ENCODE measurements around the gene GRK5.
A peak's percentile ranks its signal among the peaks of the same experiment; 100 is the strongest.

Gene GRK5

DNA sequence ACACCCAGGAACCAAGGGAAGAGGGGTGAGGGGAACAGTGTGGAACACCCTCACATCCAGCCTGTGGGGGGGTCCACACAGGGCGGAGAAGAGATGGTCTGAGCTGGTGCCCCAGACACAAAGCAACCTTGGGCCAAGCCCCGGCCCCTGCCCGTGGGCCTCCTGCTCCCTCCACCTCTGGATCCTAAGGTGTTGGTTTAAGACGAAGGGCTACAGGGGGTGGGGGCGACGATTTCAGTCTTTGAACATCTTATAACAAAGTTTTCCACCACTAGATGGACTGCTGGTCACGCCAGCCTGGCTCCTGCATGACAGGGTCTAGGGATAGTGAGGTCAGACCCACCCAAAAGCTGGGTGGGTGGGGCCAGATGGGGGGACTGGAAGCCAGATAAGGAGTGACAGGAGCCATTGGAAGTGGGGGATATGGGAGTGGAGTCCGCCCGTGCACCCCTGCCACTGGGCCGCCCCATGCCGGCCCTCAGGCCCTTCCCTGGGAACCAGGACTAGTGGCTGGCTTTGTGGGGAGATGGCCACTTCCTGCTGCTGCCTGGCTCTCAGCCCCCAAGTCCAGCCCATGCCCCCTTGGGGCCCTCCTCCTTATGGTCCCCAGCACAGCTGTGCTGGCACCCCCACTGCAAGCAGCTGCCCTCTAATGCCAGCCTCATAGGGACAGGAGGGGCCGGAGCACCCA is 236.7 kb downstream of the GRK5 start:
- no peak for DNase-seq (ENCODE audit: low read depth in 2 of 2)

DNA sequence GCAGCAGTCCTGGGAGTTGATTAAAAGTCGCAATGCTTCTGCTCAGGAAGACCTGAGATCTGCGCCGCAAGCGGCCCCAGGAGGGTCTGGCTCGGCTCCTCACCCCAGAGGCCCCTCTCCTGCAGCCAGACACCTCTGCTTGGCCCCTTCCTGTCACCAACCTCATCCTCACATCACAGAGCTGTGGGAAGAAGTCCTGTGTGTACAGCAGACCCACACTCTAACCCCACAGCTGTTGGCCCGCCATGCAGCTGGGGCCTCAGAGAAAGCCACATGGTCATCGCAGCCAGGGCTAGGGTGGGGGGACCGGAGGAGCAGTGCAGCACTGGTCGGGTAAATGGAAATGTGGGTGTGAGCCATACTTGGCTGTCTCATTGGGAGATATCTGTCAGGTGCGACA is 237.5 kb downstream of the GRK5 start:
- DNase-seq (ENCODE audit: low read depth in 2 of 2) = no peak

DNA sequence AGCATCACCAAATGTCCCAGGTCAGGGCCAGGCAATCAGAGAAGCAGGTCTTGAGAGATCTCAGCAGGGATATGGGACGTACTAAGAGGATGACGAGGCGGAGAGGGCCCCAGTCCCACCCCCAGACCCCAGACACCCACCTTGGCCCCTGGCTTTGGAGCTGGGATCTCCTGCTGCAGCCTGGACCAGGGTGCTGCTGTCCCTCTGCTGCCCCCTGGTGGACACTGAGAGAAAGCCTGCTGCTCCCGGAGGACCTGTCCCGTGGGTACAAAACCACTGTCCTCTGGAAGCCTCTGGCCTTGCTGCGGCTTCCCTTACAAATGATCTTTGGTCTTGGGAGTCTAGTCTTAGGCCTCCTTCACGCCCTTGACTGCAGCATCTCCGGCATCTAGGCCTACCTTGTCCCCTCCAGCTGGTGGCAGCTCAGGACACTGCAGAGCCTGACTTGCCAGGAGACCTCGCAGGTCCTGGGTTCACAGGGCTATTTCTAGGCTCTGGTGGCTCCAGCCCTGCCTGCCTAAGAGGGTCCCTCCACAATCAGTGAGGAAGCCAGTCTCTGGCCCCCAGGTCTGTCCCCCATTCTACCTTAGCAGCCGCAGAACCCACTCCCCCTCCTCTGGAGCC is 238.1 kb downstream of the GRK5 start:
- DNase-seq (ENCODE audit: low read depth in 2 of 2) = peak; percentile 80 to 86

DNA sequence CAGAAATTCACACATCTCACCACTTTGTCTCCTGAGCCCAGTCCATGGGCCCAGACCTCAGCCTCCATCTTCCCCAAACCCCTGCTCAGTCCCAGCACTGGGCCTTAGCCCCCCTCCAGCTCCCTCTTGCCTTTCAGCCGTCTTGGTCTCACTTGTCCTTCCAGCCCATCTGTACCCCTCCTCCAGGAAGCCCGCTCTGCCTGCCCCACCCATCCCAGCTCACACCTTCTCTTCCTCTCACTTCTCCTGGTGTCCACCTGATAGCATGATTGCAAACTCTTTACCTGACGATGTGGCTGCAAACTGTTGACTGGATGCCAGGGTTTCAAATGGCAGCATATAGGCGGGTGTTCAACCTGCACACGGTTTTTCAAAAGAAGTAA is 238.6 kb downstream of the GRK5 start:
- DNase-seq (ENCODE audit: low read depth in 2 of 2) = no peak

DNA sequence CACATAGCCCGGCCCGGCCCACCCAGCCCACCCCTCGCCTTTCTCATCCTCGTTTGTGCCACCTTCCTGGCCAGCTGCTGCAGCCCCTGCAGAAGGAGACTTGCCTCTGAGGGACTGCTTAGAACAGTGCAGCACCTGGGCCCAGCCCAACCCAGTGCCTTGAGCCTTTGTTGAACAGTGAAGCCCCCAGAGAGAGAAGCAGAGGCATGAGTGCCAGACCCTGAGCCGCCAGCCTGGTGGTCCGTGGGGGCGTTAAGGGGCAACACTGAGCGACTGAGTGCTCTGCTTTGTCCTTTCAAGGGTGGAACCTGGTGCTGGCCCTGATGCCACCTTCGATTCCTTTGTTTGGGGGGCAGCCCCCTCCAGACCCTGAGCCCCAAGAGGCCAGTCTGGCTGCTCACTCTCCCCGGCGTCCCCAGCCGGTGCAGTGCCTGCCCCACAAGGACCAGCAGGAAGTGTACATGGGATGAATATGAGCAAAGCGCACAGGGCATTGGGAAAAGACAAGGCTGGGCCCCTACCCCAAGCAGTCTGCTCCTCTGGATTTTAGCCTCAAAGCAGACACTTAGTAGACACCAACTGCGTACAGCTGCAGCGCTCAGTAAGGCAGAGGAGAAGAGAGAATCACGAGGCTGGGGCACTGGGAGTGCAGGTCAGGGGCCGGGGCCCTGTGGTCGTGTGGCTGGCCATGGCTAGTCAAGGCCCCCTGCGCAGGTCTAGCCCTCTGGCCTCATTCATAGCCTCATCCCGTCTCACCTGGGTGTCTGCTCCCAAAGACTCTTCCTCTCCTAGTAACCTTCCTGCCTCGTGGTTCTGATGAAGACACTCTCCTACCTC is 239.3 kb downstream of the GRK5 start:
- DNase-seq (ENCODE audit: low read depth in 2 of 2) = no peak

DNA sequence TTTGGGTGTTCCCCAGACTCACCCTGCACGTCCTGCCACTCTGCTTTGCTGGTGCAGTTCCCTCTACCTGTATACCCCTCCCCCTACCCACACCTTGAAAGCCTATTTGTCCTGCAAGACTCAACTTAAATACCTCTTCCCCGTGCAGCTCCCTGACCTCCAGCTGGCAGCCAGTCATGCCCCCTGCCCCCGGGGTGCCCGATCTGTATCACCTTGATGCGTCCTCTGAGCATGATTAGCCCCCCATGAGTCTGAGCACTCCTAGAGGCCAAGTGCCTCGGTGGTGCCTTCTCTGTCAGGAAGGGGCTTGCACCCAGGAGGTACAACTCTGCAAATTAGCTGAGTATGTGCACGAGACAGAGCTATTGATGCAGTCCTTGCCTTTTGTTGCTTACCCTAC is 240.1 kb downstream of the GRK5 start:
- no peak for DNase-seq (ENCODE audit: low read depth in 2 of 2)

DNA sequence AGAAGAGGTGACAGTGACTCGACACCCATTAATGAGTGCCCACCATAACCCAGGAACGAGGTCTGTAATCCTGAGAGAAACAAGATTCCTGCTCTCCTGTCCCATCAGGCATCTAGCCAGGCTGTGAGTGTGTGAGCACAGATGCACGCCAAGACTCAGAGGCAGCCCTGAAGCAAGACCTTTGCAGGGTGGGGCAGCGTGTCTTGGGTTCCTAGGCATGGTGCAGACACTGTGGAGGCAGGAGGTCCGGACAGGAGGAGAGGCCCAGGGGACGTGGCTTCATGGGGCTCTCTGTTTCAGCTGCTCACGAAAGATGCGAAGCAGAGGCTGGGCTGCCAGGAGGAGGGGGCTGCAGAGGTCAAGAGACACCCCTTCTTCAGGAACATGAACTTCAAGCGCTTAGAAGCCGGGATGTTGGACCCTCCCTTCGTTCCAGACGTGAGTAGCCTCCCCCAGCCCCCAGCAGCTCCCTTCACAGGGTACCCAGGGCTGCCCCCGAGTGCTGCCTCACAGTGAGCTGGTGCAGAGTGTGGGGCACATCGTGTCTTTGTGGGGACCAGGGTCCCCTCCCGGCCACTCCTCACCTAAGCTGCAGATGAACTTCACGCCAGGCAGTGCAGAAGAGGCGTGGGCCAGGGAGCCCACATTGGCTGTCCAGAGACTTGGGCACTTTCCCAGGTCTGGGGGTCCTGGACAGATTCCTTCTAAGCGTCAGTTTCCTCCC is 240.6 kb downstream of the GRK5 start:
- no peak for DNase-seq (ENCODE audit: low read depth in 2 of 2)

DNA sequence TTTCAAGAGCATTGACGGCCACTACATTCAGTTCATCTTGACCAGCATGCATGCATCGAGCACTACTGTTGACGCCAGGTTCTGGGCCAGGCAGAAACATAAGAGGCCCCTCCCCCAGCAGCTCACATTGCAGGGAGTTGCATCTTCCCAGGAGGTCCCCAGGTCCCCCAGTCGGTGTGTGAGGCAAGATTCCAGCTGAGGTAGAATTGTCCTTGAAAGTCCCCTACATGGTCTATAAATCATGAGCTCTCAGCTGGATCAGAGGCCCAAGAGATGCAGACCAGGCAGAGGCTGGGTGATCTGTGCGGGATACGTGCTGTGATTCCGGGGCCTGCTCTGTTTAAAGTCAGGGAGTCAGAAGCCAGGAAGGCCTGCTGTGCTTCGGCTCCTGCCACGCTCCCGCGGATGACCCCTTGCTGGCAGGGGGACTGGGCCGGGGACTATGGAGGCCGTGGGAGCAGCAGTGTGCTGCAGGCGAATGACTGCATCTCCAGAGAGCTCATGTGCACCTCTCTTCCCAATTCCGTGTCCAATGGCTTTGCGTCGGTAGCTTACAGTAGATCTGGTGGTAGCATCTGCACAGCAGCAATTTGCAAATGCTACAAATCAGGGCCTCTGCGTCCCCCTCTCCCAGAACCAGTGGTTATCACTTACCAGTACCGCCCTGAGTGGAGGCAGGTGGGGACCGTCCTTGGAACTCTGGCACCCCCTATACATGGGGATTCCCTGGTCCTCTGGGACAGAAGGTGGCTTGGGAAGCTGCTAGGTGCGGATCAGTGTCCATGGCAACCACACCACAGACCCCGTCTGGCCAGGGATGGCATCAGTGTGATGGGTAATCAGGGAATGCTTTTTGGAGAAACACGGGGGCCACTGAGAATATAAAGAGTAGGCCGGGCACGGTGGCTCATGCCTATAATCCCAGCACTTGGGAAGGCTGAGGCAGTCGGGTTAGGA is 241.5 kb downstream of the GRK5 start:
- no peak for DNase-seq (ENCODE audit: low read depth in 2 of 2)

DNA sequence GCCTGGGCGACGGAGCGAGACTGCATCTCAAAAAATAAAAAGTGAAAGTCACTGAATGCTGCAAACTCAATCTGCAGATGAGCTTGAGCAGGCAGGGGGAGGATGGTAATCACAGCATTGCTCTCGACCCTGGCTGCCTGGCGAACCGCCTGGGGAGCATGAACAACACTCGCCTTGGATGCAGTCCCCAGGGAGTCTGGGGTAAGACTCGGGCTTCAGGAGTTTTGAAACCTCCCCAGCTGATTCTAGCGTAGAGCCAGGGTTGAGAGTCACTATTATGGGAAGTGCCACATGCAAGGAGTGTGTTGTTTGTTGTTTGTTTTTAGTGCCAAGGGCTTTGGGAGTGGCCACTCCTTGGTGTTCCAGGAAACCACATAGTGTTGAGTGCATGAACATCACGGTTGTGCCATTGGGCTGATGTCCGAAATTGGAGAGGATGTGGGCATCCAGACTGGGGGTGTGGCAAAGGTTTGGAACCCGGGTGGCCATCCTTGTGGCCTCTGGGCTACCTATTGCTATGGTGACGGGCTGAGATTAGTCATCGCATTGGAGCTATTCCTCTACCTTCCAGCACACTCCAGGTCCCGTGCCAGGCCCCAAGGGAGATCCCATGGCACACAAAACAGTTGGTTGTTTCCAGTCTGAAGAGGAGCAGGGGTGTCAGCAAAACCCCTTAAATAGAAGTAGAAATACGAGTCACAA is 242.5 kb downstream of the GRK5 start:
- no peak for DNase-seq (ENCODE audit: low read depth in 2 of 2)

DNA sequence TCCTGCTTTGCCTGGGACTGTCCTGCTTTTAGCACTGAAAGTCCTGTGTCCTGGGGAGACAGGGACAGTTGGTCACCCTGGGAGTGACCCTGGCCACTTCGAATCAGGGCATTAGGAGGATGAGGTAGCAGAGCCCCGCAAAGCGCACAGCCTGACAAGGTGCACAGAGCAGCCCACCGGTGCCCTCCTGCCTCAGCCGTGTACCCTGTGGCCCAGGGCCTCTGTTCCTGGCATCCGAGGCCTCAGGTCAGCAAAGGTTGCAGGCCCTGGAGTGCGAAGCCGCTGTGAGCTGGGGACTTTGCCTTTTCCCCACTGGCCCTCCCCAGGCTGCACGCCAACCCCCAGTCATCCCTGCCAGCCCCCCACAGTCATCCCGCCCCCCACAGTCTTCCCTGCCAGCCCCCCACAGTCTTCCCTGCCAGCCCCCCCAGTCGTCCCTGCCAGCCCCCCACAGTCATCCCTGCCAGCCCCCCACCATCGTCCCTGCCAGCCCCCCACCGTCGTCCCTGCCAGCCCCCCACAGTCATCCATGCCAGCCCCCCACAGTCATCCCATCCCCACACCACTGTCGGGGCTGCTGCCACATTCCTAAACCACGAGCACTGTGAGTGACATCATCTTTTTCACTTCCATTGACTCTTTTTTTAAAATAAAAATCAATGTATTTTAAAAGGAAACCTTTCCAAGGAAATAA is 243.4 kb downstream of the GRK5 start:
- DNase-seq (ENCODE audit: low read depth in 2 of 2) = no peak

DNA sequence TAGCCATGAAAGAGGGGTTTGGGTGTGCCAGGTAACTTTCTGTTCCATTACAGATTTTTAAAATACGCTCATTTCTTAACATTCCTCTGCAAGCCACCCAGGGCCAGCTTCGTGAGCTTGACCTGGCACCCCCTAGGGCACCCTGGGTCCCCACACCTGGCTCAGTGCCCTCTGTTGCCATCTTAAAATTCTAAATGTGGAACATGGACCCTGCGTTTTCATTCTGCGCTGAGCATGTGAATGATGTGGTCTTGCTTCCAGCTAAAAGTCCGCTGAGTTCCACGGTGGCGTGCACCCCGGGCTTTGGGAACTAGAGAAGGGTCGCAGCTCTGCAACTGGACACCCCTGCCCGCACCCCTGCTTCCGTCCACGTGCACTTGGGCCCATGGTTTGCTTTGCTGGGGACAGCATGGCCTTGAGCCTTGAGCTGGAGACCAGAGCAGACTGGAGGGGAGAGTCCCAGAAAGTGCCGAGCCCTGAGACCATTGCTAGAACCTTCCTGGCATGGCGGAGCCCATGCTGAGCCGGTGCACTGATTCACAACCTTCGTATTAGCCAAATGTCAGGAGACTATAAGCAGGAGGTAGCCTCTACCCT is 244.0 kb downstream of the GRK5 start:
- DNase-seq (ENCODE audit: low read depth in 2 of 2) = no peak

DNA sequence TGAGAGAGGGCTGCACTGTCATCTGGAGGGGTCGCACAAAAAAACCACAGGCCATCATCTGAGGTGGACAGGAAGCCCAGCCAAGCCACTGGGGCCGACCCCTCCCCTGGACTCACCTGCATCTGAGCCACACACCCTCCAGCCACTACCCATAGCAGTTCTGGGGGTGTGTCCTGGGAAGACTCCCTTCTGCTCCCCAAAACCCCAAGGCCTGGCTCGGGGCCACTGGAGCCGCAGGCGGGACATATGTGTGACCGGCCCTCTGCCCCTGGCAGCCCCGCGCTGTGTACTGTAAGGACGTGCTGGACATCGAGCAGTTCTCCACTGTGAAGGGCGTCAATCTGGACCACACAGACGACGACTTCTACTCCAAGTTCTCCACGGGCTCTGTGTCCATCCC is 245.0 kb downstream of the GRK5 start:
- DNase-seq (ENCODE audit: low read depth in 2 of 2) = no peak

DNA sequence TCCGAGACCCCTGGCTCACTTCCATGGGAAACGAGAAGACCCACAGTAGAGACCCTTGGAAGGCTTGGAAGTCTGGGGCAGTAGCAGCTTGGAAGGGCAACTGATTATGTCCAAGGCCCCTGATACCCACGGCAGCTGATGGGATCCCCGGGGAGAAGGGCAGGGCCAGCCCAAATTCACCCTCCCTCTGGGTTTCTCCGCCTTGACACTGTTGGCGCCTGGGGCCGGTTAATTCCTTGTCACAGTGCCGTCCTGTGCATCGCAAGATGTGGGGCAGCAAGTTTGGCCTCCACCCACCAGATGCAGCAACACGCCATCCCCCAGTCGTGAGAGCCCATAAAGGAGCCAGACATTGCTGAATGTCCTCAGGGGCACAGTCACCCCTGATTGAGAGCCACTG is 245.9 kb downstream of the GRK5 start:
- DNase-seq (ENCODE audit: low read depth in 2 of 2) = no peak

DNA sequence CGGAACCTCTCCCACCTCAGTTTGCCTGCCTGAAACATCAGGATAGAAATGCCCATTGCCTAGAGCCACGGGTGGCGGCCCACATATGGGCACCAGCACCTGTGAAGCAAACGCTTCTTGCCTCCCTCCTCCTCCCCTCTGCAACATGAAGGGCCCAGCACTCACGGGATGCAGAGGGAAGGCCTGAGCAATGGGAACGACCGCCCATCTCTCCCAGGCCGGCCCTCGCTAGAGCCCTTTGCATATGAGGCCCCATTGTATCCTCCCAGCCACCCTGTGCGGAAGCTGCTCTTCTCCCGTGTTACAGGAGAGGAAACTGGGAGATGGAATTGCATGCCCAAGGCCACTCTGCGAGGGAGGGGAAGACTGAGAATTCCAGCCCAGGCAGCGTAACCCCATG is 246.9 kb downstream of the GRK5 start:
- no peak for DNase-seq (ENCODE audit: low read depth in 2 of 2)

DNA sequence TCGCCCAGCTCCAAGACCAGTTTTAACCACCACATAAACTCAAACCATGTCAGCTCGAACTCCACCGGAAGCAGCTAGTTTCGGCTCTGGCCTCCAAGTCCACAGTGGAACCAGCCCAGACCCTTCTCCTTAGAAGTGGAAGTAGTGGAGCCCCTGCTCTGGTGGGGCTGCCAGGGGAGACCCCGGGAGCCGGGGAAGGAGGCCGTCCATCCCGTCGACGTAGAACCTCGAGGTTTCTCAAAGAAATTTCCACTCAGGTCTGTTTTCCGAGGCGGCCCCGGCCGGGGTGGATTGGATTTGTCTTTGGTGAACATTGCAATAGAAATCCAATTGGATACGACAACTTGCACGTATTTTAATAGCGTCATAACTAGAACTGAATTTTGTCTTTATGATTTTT is 247.6 kb downstream of the GRK5 start:
- no peak for DNase-seq (ENCODE audit: low read depth in 2 of 2)

DNA sequence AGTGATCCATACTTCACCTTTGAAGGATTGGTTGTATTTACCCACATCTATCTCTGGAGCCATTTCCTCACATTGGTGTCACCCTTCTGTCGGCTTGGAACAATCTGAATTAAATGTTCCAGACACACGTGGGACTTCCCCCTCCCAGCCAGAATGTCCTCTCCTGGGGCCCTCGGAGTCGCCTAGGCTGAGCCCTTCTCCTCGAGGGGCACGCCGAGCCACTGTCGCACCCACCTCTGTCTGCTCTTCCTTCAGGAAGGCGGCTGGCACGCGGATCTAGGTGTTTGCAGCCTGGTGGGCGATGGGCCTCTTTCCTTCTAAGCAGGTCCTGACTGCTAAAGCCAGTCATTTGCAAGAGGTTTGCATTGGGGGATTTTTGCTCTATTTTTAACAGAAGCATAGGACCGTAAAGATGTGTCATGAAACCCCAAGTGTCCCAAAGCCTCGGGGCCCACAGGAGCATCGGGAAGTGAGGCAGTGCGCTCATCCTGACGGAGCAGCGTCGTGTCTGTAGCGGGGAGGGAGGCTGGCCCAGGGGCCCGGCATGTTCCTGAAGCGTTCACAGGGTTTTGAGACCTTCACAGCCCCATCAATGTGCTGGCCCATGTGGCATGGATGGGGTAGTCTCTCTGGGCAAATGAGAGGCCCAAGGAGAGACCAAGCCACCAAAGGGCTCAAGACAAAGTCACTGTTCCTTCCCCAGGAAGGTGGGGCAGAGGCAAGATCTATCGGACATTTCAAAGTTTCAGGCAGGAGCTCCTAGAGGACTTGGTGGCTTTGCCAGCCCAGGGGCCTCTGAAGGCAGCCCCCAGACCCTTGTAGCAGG is 248.5 kb downstream of the GRK5 start:
- no peak for DNase-seq (ENCODE audit: low read depth in 2 of 2)

DNA sequence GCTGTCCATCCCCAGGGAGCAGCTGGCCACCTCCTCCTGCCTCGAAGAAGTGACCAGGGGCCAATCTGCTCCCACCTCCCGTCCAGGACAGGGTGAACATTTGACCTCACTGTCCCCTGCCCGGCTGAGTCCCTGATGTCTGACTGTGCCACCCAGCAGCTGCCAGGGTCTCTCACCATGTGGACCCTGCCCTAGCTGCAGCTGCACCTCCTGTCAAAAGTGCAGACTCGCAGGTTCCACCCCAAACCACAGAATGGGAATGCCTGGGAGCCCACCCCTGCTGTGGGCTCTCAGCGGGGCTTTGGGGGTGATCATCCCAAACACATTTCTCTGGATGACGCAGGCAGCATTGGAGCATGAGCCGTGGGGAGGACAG is 249.1 kb downstream of the GRK5 start:
- DNase-seq (ENCODE audit: low read depth in 2 of 2) = no peak

DNA sequence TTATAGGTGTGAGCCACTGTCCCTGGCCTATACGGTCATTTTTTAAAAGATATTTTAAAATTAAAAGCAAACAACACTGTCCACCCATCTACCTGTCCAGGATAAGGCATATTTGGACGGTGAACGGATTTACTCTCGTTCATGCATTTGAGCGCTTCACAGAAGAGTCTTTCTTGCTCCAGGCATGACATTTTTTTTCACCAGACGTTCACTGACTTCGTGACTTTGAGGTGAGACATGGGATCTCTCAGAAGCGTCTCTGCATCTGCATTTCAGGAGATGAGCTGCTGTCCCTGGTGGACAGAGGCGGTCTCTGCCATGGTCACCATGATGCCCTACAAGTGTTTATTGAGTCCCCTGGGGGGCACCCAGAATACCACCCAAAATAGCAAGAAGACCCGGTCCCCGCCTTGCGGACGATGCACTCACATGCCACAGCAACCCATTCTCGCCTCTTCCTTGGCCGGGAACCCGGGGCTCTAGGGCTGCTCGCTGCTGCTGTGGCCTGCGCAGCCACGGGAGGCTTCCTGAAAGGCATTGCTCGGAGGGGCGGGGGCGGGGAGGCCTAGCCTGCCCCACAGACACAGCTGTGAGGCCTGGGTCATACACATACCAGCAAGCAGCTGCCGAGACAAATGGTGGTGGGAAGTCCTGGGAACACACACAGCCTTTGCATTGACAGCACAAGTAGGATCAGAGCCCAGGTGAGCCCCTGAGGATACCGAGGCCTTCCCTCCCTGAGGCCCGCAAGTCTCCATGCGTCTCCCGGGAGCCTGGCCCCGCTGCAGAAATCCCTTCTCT is 250.8 kb downstream of the GRK5 start:
- DNase-seq (ENCODE audit: low read depth in 2 of 2) = no peak
